Peyer's patch (tissue), 4 donors: ENCODE measurements around the gene DMBX1.

Source experiments
- POLR2A ChIP-seq, 2 donors: fragments of 450-650 bp; IDR thresholded peaks; one replicate each; pipeline ENCODE4 v1.5.1; 2017; ENCODE audit warnings: antibody characterized with exemption in 2 of 2, mild to moderate bottlenecking in 2 of 2, moderate library complexity in 2 of 2
- TF ChIP-seq, protein P1 (sequence below), 6 experiments: fragments of 450-650 bp in 4 of 6; fragments of 200-600 bp in 2 of 6; sonication (generic) in 1 of 6; IDR thresholded peaks; one replicate each; pipeline ENCODE4 v1.5.1; 2017 to 2019; ENCODE audit warnings: antibody characterized with exemption in 6 of 6, mild to moderate bottlenecking in 3 of 6, moderate library complexity in 1 of 6

DNA sequence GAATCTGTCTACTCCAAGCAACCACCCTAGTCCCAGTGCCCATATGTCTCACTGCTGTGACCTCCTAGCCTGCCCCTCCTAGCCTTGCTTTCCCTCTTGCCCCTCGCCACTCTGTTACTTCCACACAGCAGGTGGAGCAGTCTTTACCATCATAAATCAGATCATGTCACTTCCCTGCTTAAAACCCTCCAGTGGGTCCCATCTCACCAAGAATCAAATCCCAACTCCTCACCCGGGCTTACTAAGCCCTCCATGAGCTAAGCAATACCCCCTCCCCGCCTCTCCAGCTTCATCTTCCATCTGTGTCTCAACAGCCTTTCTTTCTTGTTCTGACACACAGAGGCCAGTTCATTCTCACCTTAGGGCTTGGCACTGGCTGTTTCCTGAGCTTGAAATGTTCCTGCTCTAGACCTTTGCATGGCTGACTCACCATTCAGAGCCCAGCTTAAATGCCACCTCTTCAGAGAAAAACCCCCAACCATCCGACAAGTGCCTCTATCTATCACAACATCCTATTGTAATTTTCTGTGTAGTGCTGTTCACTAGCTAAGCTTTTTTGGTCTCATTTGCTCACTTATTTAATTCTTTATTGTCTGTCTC lies 39.5 kb downstream of the DMBX1 start:
- TF ChIP-seq, protein P1, sequence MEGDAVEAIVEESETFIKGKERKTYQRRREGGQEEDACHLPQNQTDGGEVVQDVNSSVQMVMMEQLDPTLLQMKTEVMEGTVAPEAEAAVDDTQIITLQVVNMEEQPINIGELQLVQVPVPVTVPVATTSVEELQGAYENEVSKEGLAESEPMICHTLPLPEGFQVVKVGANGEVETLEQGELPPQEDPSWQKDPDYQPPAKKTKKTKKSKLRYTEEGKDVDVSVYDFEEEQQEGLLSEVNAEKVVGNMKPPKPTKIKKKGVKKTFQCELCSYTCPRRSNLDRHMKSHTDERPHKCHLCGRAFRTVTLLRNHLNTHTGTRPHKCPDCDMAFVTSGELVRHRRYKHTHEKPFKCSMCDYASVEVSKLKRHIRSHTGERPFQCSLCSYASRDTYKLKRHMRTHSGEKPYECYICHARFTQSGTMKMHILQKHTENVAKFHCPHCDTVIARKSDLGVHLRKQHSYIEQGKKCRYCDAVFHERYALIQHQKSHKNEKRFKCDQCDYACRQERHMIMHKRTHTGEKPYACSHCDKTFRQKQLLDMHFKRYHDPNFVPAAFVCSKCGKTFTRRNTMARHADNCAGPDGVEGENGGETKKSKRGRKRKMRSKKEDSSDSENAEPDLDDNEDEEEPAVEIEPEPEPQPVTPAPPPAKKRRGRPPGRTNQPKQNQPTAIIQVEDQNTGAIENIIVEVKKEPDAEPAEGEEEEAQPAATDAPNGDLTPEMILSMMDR (IDR thresholded peaks at IDR 0.05) = no peak
- no peak for TF ChIP-seq POLR2A (IDR thresholded peaks at IDR 0.05)
